ENCODE results near the gene SPI1.

Gene SPI1

DNA sequence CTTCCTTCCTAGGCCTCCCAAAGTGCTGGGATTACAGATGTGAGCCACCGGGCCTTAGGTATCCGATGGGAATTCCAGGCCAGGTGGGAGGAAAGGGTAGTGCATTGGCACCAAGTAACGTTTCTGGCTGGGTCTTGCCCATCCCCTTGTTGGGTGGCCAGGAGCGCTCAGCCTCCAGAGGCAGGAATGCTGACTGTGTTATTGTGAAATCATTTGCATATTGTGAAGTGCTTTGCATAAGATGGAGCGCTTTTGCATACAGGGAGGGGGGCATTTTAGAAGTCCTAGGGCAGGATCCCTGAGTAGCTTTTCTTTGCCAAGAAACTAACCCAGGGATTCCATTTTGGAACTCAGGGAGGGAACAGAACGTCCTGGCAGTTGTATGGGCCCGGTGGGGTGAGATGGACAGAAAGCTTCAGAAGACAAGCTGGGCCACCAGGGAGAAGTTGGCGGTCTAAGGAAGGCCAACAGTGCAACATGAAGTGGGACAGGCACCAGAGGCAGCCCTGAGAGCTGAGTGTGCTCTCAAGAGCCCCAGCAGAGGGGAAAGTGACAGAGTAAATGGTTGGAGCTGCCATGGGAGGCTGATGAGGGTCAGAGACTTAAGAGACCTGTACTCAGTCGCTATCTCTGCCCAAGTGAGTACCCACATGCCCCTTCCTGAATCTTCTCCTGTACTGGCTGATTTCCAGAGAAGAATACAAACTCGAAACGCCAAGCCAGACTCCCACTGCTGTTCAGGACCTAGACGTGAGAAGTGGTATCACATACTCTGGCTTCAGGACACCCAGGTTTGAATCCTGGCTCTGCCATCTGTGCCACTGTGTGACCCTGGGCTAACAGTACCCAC lies 28.8 kb upstream of the SPI1 start:
- DNase-seq (ENCODE audit: low read depth in 2 of 2) = no peak

DNA sequence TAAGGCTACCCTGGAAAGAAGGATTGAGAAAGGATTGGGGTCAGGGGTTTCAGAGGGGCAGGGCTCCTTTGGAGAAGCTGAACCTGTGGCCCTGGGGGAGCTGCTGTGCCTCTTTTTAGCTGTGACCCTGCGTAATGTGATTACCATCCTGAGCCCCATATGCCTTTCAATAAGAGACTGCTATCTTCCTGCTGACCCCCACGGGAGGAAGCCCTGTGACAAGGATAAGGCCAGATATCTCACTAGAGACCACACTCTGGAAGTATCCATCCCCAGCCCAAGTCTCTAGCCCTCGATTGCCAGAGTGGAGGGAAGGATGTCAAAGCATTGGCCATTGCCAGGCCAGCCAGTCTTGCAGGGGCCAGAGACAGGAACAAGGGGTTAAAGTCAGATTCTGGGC lies 25.2 kb upstream of the SPI1 start:
- no peak for DNase-seq (ENCODE audit: low read depth in 2 of 2)

DNA sequence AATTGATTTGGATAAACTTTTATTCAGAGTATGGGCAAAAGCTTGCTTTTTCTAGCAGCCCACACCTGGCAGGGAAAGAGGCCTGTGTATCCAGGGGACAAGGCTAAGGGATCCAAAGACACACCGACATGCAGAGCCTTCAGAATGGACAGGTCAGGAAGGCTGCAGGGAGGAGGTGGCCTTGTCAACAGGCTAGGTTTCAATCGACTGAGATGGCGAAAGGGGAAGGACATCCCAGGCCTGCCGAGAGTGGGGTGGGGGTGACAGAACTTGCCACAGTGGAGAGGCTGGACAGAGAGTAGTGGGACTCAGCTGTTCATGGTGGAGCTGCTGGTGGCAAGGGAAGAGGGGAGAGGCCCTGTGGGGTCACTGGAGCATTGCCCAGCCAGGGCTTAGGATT lies 24.8 kb upstream of the SPI1 start:
- DNase-seq (ENCODE audit: low read depth in 2 of 2) = no peak

DNA sequence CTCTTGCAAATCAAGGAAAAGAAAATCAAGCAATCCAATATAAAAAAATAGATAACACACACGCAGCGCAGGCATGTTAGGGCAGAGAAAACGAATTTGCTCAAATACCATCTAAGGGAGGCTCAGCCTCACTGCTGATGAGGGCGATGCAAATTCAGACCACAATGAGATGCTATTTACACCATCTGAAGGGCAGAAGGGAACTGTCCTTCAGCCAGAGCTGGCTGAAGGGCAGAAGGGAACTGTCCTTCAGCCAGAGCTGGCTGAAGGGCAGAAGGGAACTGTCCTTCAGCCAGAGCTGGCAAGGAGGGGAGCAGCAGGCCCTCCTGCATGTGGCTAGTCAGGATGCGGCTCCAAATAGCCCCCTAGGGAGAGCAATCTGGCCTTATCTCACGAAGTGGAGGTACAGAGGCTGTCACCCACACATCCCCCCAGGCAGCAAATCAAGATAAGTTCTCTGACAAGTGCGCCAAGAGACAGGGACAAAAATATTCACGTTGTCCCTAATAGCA lies 22.5 kb upstream of the SPI1 start:
- DNase-seq (ENCODE audit: low read depth in 2 of 2) = no peak

DNA sequence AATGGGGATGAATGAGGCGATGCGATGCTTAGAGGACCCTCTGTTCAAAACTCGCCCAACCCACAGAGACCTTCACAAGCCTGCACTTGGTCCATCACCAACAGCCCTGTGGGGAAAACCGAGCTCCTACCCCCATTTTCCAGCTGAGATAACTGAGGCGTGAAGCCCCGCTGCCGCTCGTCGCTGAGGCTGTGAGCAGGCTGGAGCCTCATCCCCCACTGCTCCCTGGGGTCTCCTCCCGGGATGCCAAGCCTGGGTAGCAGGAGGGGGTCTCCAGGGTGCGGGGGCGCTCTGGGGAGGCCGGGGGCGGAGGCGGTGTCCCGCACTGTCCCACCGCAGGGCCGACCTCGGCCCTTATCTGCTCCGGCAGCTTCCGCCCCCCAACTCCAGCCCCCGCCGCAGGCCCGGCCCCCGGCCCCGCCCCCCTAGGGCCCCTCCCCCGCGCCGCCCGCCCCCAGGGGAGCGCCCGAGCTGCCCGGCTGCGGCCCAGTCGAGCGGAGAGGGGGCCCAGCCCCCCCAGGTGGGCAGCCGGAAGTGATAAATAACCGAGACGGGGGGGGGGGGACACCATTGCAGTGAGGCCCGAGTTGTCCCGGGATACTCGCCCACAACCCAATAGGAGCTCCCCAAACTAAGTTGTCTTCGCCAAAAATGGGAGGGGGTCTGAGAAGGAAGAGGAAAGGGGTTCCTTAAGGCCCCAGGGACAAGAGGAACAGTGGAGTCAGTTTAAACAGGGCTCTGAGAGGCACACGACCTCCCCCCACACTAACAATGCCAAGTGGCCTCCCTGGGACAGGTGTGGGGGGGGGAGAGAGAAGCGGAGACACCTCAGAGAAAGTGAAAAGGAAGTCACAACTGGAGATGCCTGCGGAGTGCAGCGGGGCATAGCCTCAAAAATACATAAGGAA lies 21.8 kb upstream of the SPI1 start:
- DNase-seq (ENCODE audit: low read depth in 2 of 2) = no peak

DNA sequence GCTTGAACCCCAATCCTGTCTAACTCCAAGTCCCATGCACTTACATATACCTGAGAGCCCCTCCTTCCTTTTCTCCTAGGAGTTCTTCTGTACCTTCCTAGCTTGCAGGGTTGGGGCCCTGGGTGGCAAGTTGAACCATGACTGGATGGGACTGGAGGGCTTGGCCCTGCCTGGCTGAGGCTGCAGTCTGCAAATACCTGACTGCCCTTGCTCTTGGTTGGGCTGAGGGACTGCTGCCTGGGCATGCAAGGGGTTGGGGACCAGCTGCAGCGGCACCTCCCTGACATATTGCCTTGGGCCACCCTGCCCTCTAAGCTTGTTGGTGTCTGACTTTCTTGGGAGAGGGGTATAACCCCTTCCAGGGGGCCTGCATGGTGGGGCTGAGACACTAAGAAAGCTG lies 20.2 kb upstream of the SPI1 start:
- DNase-seq (ENCODE audit: low read depth in 2 of 2) = no peak

DNA sequence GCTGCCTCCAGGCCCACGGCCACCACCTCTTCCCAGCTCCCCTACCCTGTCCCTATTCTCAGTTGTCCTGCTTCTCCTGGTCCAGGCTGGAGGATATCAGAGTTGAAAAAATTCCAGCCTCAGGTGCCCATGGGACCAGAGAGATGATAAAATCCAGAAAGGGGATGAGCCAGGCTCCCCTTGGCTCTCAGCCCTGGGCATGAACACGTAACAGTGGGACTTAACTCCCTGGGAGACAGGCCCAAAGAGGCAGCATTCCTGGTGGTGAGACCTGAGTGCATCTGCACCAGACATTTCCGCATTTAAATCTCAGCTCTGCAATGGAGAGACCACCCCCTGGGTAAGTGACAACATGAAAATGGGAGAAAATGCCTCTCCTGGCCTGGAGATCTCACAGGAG lies 19.7 kb upstream of the SPI1 start:
- no peak for DNase-seq (ENCODE audit: low read depth in 2 of 2)

DNA sequence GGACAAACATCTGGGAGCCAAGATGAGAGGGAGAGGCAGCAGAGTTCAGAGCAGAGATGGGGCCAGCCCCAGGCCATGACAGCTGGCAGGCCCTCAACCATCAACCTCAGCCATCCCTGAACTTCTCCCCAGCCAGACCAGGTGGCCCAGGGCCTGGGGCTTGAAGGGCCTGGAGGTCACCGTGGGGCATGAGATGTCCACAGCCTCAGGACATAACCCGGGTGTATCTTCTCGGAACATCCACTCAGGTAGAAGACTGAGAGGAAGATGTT lies 17.6 kb upstream of the SPI1 start:
- DNase-seq (ENCODE audit: low read depth in 2 of 2) = no peak

DNA sequence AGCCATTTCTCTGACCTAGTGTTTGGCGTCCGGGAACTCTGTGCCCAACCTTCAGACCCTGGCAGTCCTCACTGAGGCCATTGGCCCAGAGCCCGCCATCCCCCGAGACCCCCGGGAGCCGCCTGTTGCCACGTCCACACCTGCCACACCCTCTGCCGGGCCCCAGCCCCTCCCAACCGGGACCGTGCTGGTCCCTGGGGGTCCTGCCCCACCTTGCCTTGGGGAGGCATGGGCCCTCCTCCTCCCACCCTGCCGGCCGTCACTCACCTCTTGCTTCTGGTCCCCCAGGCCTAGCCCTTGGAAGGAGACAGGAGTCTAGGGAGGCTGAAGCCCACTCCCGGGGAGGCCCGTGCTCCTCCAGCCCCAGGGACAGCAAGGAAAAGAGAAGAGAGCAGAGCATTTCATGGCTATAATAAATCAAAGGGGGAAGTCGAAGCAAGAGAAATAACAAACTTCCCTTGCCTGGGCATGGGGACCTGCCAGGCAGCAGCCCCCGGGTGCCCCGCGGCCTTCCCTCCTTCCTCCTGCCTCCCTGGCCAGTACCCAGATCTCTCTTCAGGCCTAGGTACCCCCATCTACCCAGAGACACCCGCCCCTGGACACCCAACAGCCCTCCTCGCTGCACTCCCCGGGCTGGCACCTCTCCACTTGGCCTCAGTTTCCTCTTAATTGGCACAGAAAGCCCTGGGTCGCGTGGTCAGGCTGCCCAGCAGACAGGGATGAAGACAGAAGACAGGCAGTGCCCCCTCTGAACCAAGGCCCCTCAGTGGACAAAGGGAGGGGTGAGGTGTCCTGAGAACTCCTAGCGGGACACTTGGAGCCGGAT lies 17.1 kb upstream of the SPI1 start:
- DNase-seq (ENCODE audit: low read depth in 2 of 2) = no peak

DNA sequence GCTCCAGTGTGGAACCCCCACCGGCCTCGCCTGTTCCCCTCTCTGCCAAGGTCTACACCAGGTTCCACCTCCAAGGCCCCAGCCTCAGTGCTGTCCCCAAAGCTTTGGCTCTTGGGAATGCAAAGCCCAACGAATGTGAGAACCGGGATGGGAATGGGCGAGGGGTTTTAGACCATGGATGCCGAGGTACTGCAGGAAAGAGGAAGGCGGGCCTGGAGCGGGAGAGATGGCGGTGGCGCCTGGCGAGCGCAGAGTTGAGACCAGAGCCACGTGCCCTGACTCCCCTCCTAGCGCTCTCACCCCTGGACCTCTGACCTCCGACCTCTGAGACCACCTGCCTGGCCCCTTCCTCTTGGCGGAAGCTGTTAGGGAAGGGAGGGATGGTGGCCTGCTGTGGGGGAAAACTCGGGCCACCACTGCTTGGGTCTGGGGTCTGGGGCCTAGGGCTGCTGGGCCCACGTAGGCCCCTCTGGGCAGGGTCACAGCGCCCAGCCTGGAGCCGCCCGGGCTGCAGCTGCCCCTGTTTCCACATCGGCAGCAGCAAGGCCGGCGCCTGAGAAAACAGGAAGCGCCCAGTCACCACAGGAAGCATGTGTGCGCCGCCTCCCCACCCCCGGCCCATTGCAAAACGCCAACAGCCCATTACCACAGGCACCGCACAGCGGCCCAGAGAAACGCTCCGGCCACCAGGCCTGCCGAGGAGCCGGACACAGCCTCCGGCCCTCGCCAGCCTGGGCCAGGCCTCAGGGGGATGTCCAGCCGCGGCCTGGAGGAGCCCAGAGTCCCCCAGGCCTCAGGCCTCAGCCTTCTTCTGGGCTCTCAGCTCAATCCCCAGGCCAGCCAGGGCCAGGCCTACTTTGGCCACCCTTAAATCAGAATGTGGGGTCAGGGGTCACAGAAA lies 16.2 kb upstream of the SPI1 start:
- DNase-seq (ENCODE audit: low read depth in 2 of 2) = peak; percentile 24 to 39

DNA sequence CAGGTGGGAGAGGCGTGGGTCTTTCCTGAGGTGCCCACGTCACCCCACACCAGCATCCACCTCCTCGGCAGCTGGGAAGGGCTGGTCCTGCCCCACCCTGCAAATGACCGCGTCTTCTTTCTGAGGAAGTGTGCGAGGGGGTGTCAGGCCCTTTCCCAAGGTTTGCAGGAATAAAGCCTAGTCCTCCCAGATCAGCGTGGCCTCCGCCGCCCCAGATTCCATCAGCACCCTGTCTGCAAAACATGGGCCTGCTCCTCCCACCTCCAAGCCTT lies 15.6 kb upstream of the SPI1 start:
- DNase-seq (ENCODE audit: low read depth in 2 of 2) = no peak

DNA sequence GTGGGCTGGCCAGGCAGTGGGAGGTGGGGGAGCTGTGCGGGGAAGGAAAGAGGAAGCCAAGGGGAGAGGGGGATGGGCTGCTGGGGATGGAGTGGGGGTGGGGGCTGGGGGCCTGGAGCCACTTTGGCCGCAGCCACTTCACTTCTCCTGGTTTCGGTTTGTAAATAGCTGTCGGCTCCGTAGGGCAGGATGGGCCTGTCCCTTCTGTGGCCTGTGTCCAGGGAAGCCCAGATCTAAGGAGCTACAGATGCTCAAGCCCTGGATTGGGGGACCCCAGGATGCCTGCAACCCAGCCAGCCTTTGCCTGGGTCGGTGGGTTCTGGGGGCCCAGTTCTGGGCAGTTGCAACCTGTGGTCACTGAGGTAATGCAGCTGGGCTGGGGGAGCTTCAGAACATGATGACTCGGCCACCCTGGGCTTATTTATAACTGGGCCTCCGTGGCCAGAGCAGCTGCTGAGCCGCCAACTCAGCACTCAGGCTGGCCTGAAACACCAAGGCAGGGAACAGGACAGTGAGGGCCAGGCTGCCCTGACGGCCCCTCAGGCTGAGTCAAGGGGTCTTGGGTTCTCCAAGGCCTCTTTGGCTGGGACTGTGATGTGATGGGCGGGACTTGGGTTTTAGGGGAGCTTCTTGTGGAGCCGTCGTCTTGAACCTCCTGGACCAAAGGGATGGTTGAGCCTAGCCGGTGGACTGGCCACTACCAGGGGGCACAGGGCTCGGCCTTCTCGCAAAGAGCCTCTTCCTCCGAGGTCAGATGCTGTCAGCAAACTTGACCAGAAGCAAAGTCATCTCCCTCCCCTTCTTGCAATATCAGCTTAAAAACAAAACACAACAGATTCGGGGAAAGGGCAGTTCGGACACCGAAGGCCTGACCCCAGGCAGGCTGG lies 15.1 kb upstream of the SPI1 start:
- DNase-seq (ENCODE audit: low read depth in 2 of 2) = no peak

DNA sequence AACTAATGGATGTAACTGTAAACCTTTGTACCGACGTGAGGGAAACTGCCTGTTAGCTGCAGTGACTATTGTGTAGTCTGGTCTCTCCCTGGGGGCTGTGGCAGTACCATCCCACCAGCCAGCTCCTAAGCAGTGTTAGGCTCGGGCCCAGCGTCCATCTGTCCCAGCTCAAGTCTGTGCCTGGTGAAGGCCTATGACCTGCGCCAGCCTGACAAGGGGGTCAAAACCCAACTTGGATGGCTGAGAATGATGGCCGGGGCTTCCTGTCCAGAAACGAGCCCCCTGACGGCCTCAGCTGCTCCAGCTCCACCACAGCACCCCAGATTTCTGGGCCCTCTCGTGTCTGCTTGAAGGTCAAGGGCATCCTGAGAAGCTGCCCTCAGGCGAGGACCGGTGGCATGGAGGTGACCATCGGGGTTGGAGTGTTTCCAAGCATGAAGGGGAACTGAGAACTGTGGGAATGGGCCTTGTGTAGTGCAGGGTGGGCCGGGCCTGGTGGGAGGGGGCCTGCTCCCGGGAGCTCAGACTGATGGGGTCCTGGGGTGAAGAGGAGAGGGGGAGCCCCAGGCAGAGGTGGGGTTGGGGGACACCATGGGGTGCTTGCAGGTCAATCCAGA lies 14.3 kb upstream of the SPI1 start:
- no peak for DNase-seq (ENCODE audit: low read depth in 2 of 2)

DNA sequence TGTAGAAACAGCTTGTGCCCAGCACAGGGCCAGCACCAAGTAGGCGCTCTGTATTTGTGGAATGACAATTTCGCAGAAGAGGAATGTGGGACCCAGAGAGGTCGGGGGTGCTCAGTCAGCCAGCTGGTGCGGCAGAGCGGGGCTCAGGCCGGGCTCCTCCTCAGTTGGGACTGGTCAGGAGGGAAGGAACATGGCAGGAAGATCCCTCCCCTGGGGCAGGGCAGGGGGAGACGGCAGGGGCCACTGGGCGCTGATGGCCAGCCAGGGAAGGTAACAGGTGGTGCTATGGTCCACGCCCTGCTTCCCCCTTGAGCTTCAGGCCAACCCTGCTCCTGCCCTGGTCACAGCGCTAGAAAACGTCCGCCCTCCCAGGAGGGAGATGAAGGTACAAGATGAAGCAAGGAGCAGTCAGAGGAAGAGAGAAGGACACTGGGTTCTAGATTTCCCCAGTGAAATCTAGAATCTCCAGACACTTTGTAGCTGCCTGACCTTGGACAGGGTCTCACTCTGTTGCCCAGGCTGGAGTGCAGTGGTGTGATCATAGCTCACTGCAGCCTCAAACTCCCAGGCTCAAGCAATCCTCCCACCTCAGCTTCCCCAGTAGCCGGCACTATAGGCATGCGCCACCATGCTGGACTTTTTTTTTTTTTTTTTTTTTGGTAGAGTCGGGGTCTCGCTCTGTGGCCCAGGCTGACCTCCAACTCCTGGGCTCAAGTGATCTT lies 13.5 kb upstream of the SPI1 start:
- DNase-seq (ENCODE audit: low read depth in 2 of 2) = no peak

DNA sequence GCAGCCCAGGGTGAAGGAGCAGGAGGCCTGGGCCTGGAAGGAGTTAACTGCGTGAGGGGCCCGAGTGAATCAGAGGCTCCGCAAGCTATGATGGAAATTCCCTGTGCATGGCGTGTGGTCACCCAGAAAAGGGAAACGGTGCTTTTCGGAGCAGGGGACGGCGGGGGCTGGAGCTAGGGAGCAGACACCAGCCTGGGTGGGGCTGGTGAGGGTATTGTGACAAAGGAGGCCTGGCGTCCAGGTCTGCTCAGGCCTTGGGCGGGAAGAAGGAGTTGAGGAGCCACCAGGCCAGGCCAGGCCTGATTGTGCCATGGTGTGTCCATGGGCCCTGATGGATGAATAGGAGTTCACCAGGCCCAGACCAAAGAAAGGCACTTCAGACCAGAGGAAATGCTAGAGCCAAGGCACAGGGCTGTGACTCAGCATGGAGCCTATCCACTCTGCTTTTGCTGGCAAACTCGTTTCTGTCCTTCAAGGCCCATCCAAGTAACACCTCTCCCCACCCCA lies 12.8 kb upstream of the SPI1 start:
- DNase-seq (ENCODE audit: low read depth in 2 of 2) = no peak

DNA sequence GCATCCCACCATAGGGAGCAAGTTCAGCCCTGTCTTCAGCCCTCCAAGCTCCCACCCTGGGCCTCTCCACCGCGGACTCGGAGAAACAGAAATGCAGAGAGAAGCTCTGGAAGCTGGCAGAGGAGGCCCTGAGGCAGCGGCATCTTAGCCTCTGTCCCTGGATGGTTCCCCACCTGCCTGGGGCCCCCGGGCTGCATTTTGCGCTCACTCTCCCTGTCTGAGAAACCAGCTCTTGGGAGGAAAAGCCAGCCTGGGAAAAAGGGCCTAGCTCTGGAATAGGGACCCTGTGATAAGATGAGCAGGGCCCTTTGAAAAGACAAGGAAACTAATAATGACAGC lies 12.0 kb upstream of the SPI1 start:
- no peak for DNase-seq (ENCODE audit: low read depth in 2 of 2)

DNA sequence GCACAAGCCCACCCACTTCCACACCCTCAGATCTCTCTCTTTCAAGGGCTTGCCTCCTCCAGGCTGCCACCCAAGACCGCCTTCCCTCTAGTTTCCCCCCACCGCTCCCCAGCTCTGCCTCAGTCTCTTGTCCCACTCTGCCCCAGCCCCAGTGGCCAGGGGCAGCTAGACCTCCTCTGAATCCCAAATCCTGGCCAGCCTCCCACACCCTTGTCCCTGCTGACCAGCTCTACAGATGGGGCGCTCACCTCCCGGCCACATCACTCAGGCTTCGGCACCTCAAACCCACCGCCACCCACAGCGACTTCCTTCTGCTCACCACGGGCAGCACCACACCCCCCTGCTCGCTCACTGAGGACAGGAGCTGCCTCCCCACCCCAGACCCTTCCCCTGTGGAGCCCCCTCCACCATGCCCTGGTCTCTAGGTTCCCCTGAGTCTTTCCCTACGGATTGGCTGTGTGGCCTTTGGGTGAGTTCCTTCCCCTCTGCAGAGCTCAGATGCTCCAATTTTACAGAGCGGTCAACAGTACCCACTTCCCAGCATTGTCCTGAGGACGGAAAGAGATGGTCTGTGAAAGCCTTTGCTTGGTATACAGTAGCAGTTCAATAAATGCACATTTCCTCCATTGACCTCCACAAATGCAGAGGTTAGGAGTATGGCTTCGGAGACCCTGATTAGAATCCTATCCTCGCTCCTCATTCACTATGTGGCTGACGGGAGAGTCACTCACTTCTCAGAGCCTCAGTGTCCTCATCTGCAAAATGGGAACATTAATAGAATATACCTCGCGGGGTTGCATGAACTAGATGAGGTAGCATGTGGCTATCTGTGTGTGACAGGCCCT lies 11.5 kb upstream of the SPI1 start:
- DNase-seq (ENCODE audit: low read depth in 2 of 2) = no peak

All from stimulated activated CD8-positive, alpha-beta memory T cell treated with anti-CD3 and anti-CD28 coated beads, Interleukin-2, amount 100 ng/mL, for 1 hour (primary cell).